IMR-90 (cell line): Measurements from ENCODE around the gene TRMO. TPM values are rescaled to one million over a fixed set of nuclear protein-coding genes. Genes with fewer than 3 reads are reported as not detected.

Experiments
- ATAC-seq: fragments of 200-7000 bp; cut with Tn5 transposase; 2 replicates; pipeline ENCODE4 v1.9.1; 2020; ENCODE audit warnings: low read depth, mild to moderate bottlenecking, moderate library complexity
- BruUV-seq: library from RNA; stranded (reverse); fragments of 400-500 nt; replicated peaks from 2 replicates; lab custom pipeline; 2021; lab: Mats Ljungman, UMichigan
- CTCF ChIA-PET: fragments of 300-600 bp; formaldehyde crosslinking; extraction: SDS; loops from one replicate; lab custom pipeline; 2021; ENCODE audit warnings: antibody characterized with exemption; lab: Yijun Ruan, JAX
- POLR2A ChIA-PET: fragments of 300-600 bp; sonication (Branson Sonifier 250); formaldehyde crosslinking; loops from one replicate; lab custom pipeline; 2022; ENCODE audit warnings: antibody characterized with exemption; ENCODE audit not compliant: unreplicated experiment; lab: Charles Lee
- DNase-seq: peaks from one replicate; pipeline ENCODE4 v3.0.0; 2013
- H2AFZ ChIP-seq: replicated peaks from 2 replicates; pipeline ENCODE3; 2013; ENCODE audit warnings: low read length, mild to moderate bottlenecking; ENCODE audit not compliant: poor library complexity
- H2AK5ac ChIP-seq: 2 replicates; pipeline ENCODE4 v1.6.1; 2013; ENCODE audit warnings: low read depth, low read length, inconsistent platforms
- H2AK9ac ChIP-seq: replicated peaks from 2 replicates; pipeline ENCODE3; 2013; ENCODE audit warnings: mild to moderate bottlenecking, low read depth, low read length, moderate library complexity; ENCODE audit not compliant: poor library complexity
- H2BK120ac ChIP-seq: 2 replicates; pipeline ENCODE4 v1.6.1; 2013; ENCODE audit warnings: low read depth, low read length, inconsistent platforms
- H2BK15ac ChIP-seq: 3 replicates; pipeline ENCODE4 v1.6.1; 2013; ENCODE audit warnings: low read depth, low read length, inconsistent platforms
- H2BK20ac ChIP-seq: 2 replicates; pipeline ENCODE4 v1.6.1; 2013; ENCODE audit warnings: low read depth, mild to moderate bottlenecking, inconsistent platforms, low read length, moderate library complexity
- H2BK5ac ChIP-seq: 2 replicates; pipeline ENCODE4 v1.6.1; 2013; ENCODE audit warnings: mild to moderate bottlenecking, low read depth, low read length, inconsistent platforms; ENCODE audit not compliant: poor library complexity, severe bottlenecking
- H3K14ac ChIP-seq: replicated peaks from 2 replicates; pipeline ENCODE4 v1.6.1; 2013; ENCODE audit warnings: low read depth, low read length, inconsistent platforms
- H3K18ac ChIP-seq: 2 replicates; pipeline ENCODE4 v1.6.1; 2013; ENCODE audit warnings: low read depth, low read length, control low read depth
- H3K23ac ChIP-seq: 2 replicates; pipeline ENCODE4 v1.6.1; 2013; ENCODE audit warnings: low read depth, low read length, inconsistent platforms
- H3K27ac ChIP-seq: 2 replicates; pipeline ENCODE4 v1.5.1; 2013; ENCODE audit warnings: mild to moderate bottlenecking, control low read depth, low read length; ENCODE audit not compliant: insufficient read depth
- H3K27me3 ChIP-seq: 2 replicates; pipeline ENCODE4 v1.6.1; 2013; ENCODE audit warnings: low read length; ENCODE audit not compliant: control insufficient read depth, insufficient read depth
- H3K36me3 ChIP-seq: 2 replicates; pipeline ENCODE4 v1.6.1; 2013; ENCODE audit warnings: low read length, mixed read lengths; ENCODE audit not compliant: control insufficient read depth, insufficient read depth
- H3K4ac ChIP-seq: 2 replicates; pipeline ENCODE4 v1.6.1; 2013; ENCODE audit warnings: low read depth, low read length, inconsistent platforms
- H3K4me1 ChIP-seq: 2 replicates; pipeline ENCODE4 v1.6.1; 2013; ENCODE audit warnings: low read length, mixed read lengths; ENCODE audit not compliant: control insufficient read depth, insufficient read depth
- H3K4me2 ChIP-seq: 2 replicates; pipeline ENCODE4 v1.6.1; 2013; ENCODE audit warnings: low read depth, mild to moderate bottlenecking, control low read depth, low read length, moderate library complexity
- H3K4me3 ChIP-seq: 2 replicates; pipeline ENCODE4 v1.5.1; 2013; ENCODE audit warnings: low read depth, mild to moderate bottlenecking, control low read depth, low read length, moderate library complexity; ENCODE audit not compliant: insufficient read depth
- H3K56ac ChIP-seq: 2 replicates; pipeline ENCODE4 v1.6.1; 2013; ENCODE audit warnings: low read length, inconsistent platforms; ENCODE audit not compliant: insufficient read depth; ENCODE audit errors: extremely low read depth
- H3K79me1 ChIP-seq, 2 experiments: 2 replicates each; pipeline ENCODE4 v1.6.1; 2013; ENCODE audit warnings: low read length in 2 of 2, inconsistent platforms in 1 of 2, low read depth in 1 of 2
- H3K9ac ChIP-seq: 2 replicates; pipeline ENCODE4 v1.6.1; 2013; ENCODE audit warnings: low read depth, low read length, control low read depth
- H3K9me1 ChIP-seq: 2 replicates; pipeline ENCODE4 v1.6.1; 2013; ENCODE audit warnings: low read length, inconsistent platforms; ENCODE audit not compliant: insufficient read depth
- H3K9me3 ChIP-seq: 2 replicates; pipeline ENCODE4 v1.6.1; 2013; ENCODE audit warnings: low read length; ENCODE audit not compliant: control insufficient read depth, insufficient read depth
- H4K20me1 ChIP-seq: 2 replicates; pipeline ENCODE4 v1.6.1; 2013; ENCODE audit warnings: low read length, inconsistent platforms; ENCODE audit not compliant: insufficient read depth
- H4K5ac ChIP-seq: 2 replicates; pipeline ENCODE4 v1.6.1; 2013; ENCODE audit warnings: mild to moderate bottlenecking, low read depth, low read length, control low read depth
- H4K8ac ChIP-seq, 2 experiments: 2 replicates each; pipeline ENCODE4 v1.6.1; 2013; ENCODE audit warnings: low read depth in 2 of 2, low read length in 2 of 2, control low read depth in 1 of 2, inconsistent platforms in 1 of 2
- H4K91ac ChIP-seq: 2 replicates; pipeline ENCODE4 v1.6.1; 2013; ENCODE audit warnings: low read depth, low read length, inconsistent platforms; ENCODE audit not compliant: insufficient read depth
- BHLHE40 ChIP-seq: fragments of 150-350 bp; IDR thresholded peaks from 2 replicates; pipeline ENCODE4 v1.6.1; 2016; ENCODE audit warnings: mild to moderate bottlenecking, low read depth, low read length
- ELK1 ChIP-seq: fragments of 150-350 bp; IDR thresholded peaks from 2 replicates; pipeline ENCODE4 v1.6.1; 2016; ENCODE audit warnings: low read depth, mild to moderate bottlenecking, low read length, moderate library complexity, borderline replicate concordance
- FOS ChIP-seq: fragments of 150-350 bp; IDR thresholded peaks from 2 replicates; pipeline ENCODE4 v1.6.1; 2016; ENCODE audit warnings: low read depth, low read length
- MAFK ChIP-seq: IDR thresholded peaks from 2 replicates; pipeline ENCODE4 v1.6.1; 2012; ENCODE audit warnings: low read depth, low read length, improper control_type of control experiment
- MAZ ChIP-seq: IDR thresholded peaks from 2 replicates; pipeline ENCODE4 v1.6.1; 2012; ENCODE audit warnings: low read depth, mild to moderate bottlenecking, low read length, improper control_type of control experiment, moderate library complexity, borderline replicate concordance
- NFE2L2 ChIP-seq: fragments of 150-350 bp; IDR thresholded peaks from 2 replicates; pipeline ENCODE4 v1.6.1; 2016; ENCODE audit warnings: low read depth, mild to moderate bottlenecking, low read length
- POLR2A ChIP-seq: IDR thresholded peaks from 2 replicates; pipeline ENCODE4 v1.6.1; 2012; ENCODE audit warnings: mild to moderate bottlenecking, low read depth, low read length
- RAD21 ChIP-seq: IDR thresholded peaks from 2 replicates; pipeline ENCODE4 v1.6.1; 2012; ENCODE audit warnings: low read length, improper control_type of control experiment
- RCOR1 ChIP-seq: IDR thresholded peaks from 2 replicates; pipeline ENCODE4 v1.6.1; 2012; ENCODE audit warnings: mild to moderate bottlenecking, low read length, improper control_type of control experiment; ENCODE audit not compliant: insufficient replicate concordance
- RFX5 ChIP-seq: IDR thresholded peaks from 2 replicates; pipeline ENCODE4 v1.8.0; 2012; ENCODE audit warnings: low read depth, mild to moderate bottlenecking, low read length, moderate library complexity
- SMC3 ChIP-seq: fragments of 150-350 bp; IDR thresholded peaks from 2 replicates; pipeline ENCODE4 v1.6.1; 2016; ENCODE audit warnings: low read depth, mild to moderate bottlenecking, antibody characterized with exemption, low read length, moderate library complexity
- WGBS, 2 experiments: methylation state at CpG; one replicate each; pipeline versions ENCODE4 v1.1.5 to v1.1.7; 2013; ENCODE audit warnings: missing lambda C conversion rate in 2 of 2; ENCODE audit not compliant: insufficient read length in 1 of 2; ENCODE audit errors: extremely low coverage in 2 of 2; 5-methylcytosine and 5-hydroxymethylcytosine counted together
- dilution Hi-C: fragments of 300-500 bp; cut with HindIII; formaldehyde crosslinking; loops from one replicate; pipeline ENCODE4 v1.14.3; 2018; ENCODE audit warnings: low sequenced_read_pairs; ENCODE audit not compliant: unreplicated experiment
- in situ Hi-C: fragments of 300-500 bp; cut with MboI; formaldehyde crosslinking; loops from 3 replicates; pipeline ENCODE4 v1.14.3; 2019; ENCODE audit warnings: low sequenced_read_pairs, inconsistent platforms, mixed read lengths
- intact Hi-C: fragments of 100-400 bp; cut with micrococcal nuclease; formaldehyde crosslinking; loops from 2 replicates; pipeline ENCODE4 v1.10.0; 2022
- polyA plus RNA-seq, 3 experiments: library from polyadenylated mRNA; depleted of rRNA; stranded (reverse); fragments of >200 nt; gene quantifications; 2 replicates each; pipeline ENCODE4 v1.2.3, GENCODE V29; 2012; ENCODE audit warnings: low replicate concordance in 1 of 3
- total RNA-seq: library from RNA; depleted of rRNA; stranded (reverse); fragments of >200 nt; gene quantifications from 2 replicates; pipeline ENCODE4 v1.2.3, GENCODE V29; 2012
- TF ChIP-seq, protein P1 (sequence below): conservative IDR thresholded peaks from 2 replicates; pipeline ENCODE4 v1.5.1; 2012; ENCODE audit warnings: mild to moderate bottlenecking, low read depth, low read length, improper control_type of control experiment

The TRMO gene
- total and polyA plus RNA-seq, 2 of the 4 experiments (the other 2 are of a cell fraction) = 10.2 to 19.9 TPM

DNA sequence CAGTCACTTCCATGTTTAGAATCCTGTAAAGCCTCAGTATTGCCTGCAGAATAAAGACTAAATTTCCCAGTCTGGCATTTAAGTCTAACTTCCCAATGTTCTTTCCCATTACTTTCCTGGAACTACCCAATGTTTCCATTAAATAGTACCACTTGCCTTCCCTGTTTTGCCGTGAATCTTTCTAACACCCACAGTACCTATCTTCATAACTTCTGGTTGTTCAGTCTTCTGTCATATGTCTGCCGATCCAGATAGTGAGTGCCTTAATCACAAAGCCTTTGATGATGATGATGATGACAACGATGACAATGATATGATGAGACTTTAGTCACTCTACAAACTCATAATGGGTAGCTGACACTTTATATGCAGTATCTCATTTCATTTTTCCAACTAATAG, 22.3 kb upstream of the TRMO start:
- H4K8ac ChIP-seq = no peak overlapping the region
- H2BK5ac ChIP-seq = no peak overlapping the region
- CTCF ChIA-PET = no interaction called here
- no peak overlapping the region for H4K5ac ChIP-seq
- H3K18ac ChIP-seq = no peak overlapping the region
- no peaks in the 10 kb centered on the region for H4K20me1 ChIP-seq
- H3K4me1 ChIP-seq = no peaks in the 10 kb centered on the region
- H2AK5ac ChIP-seq = no peak overlapping the region
- TF ChIP-seq RCOR1 = no peak
- no peak for TF ChIP-seq MAFK
- TF ChIP-seq RAD21 = no peak
- TF ChIP-seq ELK1 = no peak
- TF ChIP-seq, protein P1, sequence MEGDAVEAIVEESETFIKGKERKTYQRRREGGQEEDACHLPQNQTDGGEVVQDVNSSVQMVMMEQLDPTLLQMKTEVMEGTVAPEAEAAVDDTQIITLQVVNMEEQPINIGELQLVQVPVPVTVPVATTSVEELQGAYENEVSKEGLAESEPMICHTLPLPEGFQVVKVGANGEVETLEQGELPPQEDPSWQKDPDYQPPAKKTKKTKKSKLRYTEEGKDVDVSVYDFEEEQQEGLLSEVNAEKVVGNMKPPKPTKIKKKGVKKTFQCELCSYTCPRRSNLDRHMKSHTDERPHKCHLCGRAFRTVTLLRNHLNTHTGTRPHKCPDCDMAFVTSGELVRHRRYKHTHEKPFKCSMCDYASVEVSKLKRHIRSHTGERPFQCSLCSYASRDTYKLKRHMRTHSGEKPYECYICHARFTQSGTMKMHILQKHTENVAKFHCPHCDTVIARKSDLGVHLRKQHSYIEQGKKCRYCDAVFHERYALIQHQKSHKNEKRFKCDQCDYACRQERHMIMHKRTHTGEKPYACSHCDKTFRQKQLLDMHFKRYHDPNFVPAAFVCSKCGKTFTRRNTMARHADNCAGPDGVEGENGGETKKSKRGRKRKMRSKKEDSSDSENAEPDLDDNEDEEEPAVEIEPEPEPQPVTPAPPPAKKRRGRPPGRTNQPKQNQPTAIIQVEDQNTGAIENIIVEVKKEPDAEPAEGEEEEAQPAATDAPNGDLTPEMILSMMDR = no peak
- no peak for TF ChIP-seq NFE2L2
- TF ChIP-seq SMC3 = no peak
- TF ChIP-seq BHLHE40 = no peak
- TF ChIP-seq POLR2A = no peak
- TF ChIP-seq FOS = no peak
- TF ChIP-seq MAZ = no peak
- no peak for TF ChIP-seq RFX5
- BruUV-seq = no TSS peak
- no peak overlapping the region for H3K4me2 ChIP-seq
- no peak overlapping the region for H3K56ac ChIP-seq
- POLR2A ChIA-PET = no interaction called here
- no peaks in the 10 kb centered on the region for H3K79me1 ChIP-seq
- no peaks in the 10 kb centered on the region for H3K9me1 ChIP-seq
- in situ Hi-C loops (no loop called here), dilution Hi-C loops (no loop called here), intact Hi-C loops (no loop called here)
- no peak overlapping the region for H2AK9ac ChIP-seq
- H2BK15ac ChIP-seq = no peak overlapping the region
- no peak overlapping the region for H2BK120ac ChIP-seq
- H2AFZ ChIP-seq = no peak overlapping the region
- no peak overlapping the region for H3K27ac ChIP-seq
- no peak overlapping the region for H3K14ac ChIP-seq
- H3K36me3 ChIP-seq = no peaks in the 10 kb centered on the region
- peaks cover 38% of the 10 kb centered on the region for H3K27me3 ChIP-seq
- ATAC-seq (no peak), DNase-seq (no peak)
- H3K4ac ChIP-seq = no peak overlapping the region
- H3K23ac ChIP-seq = no peak overlapping the region
- no peak overlapping the region for H3K4me3 ChIP-seq
- WGBS, 2 experiments = no CpG with 5 or more reads among the region's 3 CpGs
- no peaks in the 10 kb centered on the region; the same call in 1 of the 2 replicates for H3K9me3 ChIP-seq
- no peak overlapping the region for H2BK20ac ChIP-seq
- H3K9ac ChIP-seq = no peak overlapping the region
- H4K91ac ChIP-seq = no peak overlapping the region
